NCI-H748 treated with DMSO at 0.1 percent for 48 hours (cell line): ENCODE measurements around the gene SRPK3.
A peak's percentile ranks its signal among the peaks of the same experiment; 100 is the strongest.

ENCODE experiments used
- DNase-seq: peaks from one replicate; lab custom pipeline; 2025; lab: John Stamatoyannopoulos, UW

The SRPK3 gene

GRCh38 chrX:153770601-153771414, 10.0 kb upstream of the SRPK3 start:
- DNase-seq = no peak

- no peak for DNase-seq
Observed at GRCh38 chrX:153771415-153772315, 9.2 kb upstream of the SRPK3 start.

GRCh38 chrX:153772316-153773217, 8.3 kb upstream of the SRPK3 start:
- no peak for DNase-seq

- no peak for DNase-seq
Observed at GRCh38 chrX:153773218-153773611, 7.6 kb upstream of the SRPK3 start.

DNA sequence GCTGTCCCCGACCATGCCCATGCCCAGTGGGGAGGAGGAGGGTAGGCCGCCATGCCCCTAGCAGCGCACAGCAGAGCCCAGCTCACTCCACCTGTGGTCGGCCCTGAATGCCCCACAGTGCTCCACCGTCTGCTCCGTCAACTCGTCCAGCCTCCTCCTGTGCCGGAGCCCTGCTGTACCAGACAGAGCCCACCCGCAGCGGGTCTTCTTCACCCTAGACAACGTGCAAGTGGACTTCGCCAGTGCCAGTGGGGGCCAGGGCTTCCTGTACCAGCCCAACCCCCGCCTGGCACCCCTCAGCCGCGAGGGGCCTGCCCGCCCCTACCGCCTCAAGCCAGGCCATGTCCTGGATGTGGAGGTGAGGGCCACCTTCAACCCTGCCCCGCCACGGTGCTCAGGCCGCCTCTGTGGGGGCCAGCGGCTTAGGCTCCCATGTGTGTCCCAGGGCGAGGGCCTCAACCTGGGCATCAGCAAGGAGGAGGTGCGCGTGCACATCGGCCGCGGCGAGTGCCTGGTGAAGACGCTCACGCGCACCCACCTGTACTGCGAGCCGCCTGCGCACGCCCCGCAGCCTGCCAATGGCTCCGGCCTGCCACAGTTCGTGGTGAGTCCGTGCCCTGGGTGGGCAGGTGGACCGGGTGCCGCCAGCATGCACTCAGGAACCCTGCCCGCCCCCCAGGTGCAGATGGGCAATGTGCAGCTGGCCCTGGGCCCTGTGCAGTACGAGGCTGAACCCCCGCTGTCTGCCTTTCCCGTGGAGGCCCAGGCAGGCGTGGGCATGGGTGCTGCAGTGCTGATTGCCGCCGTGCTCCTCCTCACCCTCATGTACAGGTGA, 6.9 kb upstream of the SRPK3 start:
- no peak for DNase-seq

GRCh38 chrX:153774576-153775292, 6.1 kb upstream of the SRPK3 start:
- no peak for DNase-seq

DNA sequence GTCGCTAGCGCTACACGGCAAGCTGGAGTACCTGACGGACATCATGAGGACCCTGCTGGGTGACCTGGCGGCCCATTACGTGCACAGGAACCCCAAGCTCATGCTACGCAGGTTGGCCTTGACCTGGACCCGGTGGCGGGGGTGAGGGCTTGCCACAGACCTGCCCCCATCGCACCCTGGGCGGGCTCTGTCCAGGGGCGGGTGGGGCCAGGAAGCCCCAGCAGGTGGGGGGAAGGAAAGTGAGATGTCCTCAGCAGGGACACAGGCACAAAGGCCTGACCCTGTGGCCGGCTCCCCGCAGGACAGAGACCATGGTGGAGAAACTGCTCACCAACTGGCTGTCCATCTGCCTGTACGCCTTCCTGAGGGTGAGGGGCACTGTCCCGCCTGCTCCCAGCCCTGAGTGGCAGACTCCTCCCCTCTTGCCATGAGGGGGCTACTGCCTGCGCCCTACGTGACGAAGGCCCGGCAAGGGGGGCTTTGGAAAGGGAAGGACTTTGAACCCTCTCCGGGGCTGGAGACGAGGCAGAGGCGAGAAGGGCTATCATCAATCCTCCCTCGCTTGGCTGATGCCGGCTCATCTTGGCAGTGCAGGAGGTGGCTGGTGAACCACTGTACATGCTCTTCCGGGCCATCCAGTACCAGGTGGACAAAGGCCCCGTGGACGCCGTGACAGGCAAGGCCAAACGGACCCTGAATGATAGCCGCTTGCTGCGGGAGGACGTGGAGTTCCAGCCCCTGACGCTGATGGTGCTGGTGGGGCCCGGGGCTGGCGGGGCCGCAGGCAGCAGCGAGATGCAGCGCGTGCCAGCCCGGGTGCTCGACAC, 5.3 kb upstream of the SRPK3 start:
- no peak for DNase-seq

GRCh38 chrX:153776120-153776599, 4.7 kb upstream of the SRPK3 start:
- no peak for DNase-seq

DNA sequence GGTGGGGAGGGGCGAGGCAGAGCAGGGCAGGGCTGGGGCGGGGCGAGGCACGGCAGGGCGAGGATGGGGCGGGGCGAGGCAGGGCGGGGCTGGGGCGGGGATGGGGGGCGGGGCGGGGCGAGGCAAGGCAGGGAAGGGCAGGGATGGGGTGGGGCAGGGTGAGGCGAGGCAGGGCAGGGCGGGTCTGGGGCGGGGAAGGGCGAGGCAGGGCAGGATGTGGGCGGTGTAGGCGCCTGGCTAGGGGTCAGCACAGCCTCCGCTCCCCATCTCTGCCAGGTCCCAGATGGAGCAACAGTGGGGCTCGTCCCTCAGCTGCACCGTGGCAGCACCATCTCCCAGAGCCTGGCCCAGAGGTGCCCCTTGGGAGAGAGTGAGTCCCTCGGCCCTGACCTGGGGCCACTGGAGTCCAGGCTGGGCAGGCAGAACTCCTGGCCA, 4.2 kb upstream of the SRPK3 start:
- DNase-seq = no peak

GRCh38 chrX:153777261-153778090, 3.4 kb upstream of the SRPK3 start:
- DNase-seq = no peak

DNA sequence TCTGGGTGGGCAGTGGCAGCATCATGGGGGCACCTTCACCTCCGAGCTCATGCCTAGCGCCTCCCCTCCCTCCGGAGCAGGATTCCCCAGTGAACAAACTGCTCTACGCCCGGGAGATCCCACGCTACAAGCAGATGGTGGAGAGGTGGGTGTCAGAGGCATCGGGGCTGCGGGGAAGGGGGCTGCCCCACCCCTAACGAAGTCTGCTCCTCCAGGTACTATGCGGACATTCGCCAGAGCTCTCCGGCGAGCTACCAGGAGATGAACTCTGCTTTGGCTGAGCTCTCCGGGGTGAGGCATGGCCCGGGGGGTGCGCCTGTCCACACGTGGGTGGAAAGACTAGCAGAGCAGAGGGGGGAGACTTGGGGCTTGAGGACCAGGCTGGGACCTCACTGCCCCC, 2.7 kb upstream of the SRPK3 start:
- DNase-seq = no peak

- no peak for DNase-seq
Observed at GRCh38 chrX:153778684-153779101, 2.1 kb upstream of the SRPK3 start.

- no peak for DNase-seq
Observed at GRCh38 chrX:153779891-153780677, 757 bp upstream of the SRPK3 start.

DNA sequence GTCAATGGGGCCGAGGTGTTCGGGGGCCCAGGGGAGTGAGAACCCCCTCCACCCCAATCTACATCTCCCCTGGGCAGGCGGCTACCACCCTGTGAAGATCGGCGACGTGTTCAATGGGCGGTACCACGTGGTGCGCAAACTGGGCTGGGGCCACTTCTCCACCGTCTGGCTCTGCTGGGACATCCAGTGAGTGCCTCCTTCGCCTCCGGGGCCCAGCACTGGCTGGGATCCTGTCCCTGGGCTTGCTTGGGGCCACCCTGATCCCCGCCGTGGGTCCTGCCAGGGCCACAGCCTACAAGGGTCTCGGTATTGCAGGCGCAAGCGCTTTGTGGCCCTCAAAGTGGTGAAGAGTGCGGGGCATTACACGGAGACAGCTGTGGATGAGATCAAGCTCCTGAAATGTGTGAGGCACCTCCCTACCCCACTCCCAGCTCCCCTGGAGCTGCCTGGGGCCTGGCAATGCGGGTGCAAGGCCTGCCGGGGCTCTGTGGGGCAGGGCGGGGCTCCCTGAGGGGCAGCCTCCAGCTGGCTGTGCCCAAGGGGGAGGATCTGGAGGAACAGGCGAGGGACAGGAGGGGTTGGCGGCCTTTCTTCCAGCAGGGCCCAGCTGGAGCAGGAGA, 697 bp downstream of the SRPK3 start:
- DNase-seq = no peak

DNA sequence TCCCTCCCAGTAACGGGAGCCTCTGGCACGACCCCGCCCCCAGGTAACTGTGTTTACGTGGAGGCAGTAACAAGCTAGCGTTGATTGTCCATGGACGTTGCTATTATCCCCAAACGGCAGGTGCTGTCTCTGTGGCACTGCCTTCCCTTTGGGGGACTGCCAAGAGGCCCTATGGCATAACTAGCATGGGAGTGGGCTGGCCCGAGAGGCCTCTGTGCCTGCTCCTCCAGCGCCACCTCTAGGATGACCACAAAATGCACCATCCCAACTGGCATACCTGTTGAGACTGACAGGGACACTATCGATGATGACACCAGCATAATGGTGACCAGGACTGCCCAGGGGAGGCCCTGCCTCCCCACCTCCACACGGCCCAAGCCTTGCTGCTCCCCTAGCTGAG, 1.5 kb downstream of the SRPK3 start:
- peak; percentile 49 for DNase-seq

DNA sequence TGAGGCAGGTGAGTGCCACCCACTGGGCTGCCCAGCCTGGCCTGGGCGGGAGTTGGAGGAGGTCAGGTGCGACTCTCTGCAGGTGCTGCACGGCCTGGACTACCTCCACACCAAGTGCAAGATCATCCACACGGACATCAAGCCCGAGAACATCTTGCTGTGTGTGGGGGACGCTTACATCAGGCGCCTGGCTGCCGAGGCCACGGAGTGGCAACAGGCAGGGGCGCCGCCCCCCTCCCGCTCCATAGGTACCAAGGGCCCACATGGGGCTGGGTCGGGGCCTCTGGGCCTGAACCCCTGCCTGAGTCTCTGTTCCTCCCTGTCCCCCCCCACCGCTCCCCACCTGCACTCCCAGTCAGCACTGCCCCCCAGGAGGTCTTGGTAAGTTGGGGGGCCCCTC, 2.0 kb downstream of the SRPK3 start:
- no peak for DNase-seq

GRCh38 chrX:153783378-153784013, 2.7 kb downstream of the SRPK3 start:
- DNase-seq = no peak
